Activated T-helper 17 cell treated with anti-CD3 and anti-CD28 coated beads, Interleukin-2, amount 50 U/mL, for 72 hours (primary cell): ENCODE results near the gene FANCM. TPM values are rescaled to one million over a fixed set of nuclear protein-coding genes. Genes with fewer than 3 reads are reported as not detected.

Source experiments
- ATAC-seq: fragments of 150-1000 bp; cut with Tn5 transposase; replicated peaks from 2 replicates; pipeline ENCODE4 v1.10.0; 2021; ENCODE audit warnings: mild to moderate bottlenecking, moderate library complexity
- H3K27ac Mint-ChIP-seq: one replicate; pipeline ENCODE4 v1.8.0; 2022; ENCODE audit warnings: mixed read lengths
- H3K27me3 Mint-ChIP-seq: one replicate; pipeline ENCODE4 v1.8.0; 2022; ENCODE audit warnings: mixed read lengths
- H3K36me3 Mint-ChIP-seq: one replicate; pipeline ENCODE4 v1.8.0; 2022; ENCODE audit warnings: low read depth, mild to moderate bottlenecking, mixed read lengths
- H3K4me1 Mint-ChIP-seq: one replicate; pipeline ENCODE4 v1.8.0; 2022; ENCODE audit warnings: mixed read lengths
- H3K4me3 Mint-ChIP-seq: one replicate; pipeline ENCODE4 v1.8.0; 2022; ENCODE audit warnings: mild to moderate bottlenecking, mixed read lengths
- H3K9me3 Mint-ChIP-seq: one replicate; pipeline ENCODE4 v1.8.0; 2022; ENCODE audit warnings: mixed read lengths
- total RNA-seq, 2 donors: library from RNA; stranded (reverse); gene quantifications; one replicate each; pipeline ENCODE4 v1.2.3, GENCODE V29; 2022

Gene FANCM
- total RNA-seq = 10 to 100 TPM; 14.8 to 16.9 TPM

GRCh38 chr14:45135659-45136395 is at the start of gene FANCM:
Gene FANCM (plus strand): TSS chr14:45135930. CDS start chr14:45136032, 102 bp downstream.
- H3K27ac Mint-ChIP-seq = peak within 1 kb of the TSS; percentile 100
- no peaks in the 10 kb centered on the region for H3K9me3 Mint-ChIP-seq
- peaks cover 15% of the 10 kb centered on the region for H3K36me3 Mint-ChIP-seq
- ATAC-seq = peak; percentile 58
- no peaks in the 10 kb centered on the region for H3K27me3 Mint-ChIP-seq
- peak within 1 kb of the TSS; percentile 100 for H3K4me3 Mint-ChIP-seq
- H3K4me1 Mint-ChIP-seq = peaks cover 12% of the 10 kb centered on the region

- Mint-ChIP-seq H3K27ac (peak overlapping the region; percentile 91), H3K27me3 (no peaks in the 10 kb centered on the region), H3K4me3 (peak overlapping the region; percentile 94), H3K4me1 (peaks cover 58% of the 10 kb centered on the region), H3K36me3 (peaks cover 94% of the 10 kb centered on the region), H3K9me3 (no peaks in the 10 kb centered on the region)
- ATAC-seq = peak; percentile 99
These were observed 45.9 kb upstream of the FANCM start for GRCh38 chr14:45089813-45090212.

GRCh38 chr14:45091710-45092109 is 44.0 kb upstream of the FANCM start:
- Mint-ChIP-seq H3K9me3 (no peaks in the 10 kb centered on the region), H3K4me1 (peaks cover 64% of the 10 kb centered on the region), H3K4me3 (peak overlapping the region; percentile 94), H3K27ac (peak overlapping the region; percentile 91), H3K36me3 (peaks cover 94% of the 10 kb centered on the region), H3K27me3 (no peaks in the 10 kb centered on the region)
- ATAC-seq = no peak

GRCh38 chr14:45094275-45094674 is 41.5 kb upstream of the FANCM start:
- peaks cover 54% of the 10 kb centered on the region for H3K4me1 Mint-ChIP-seq
- H3K27ac Mint-ChIP-seq = no peak overlapping the region
- no peak for ATAC-seq
- peaks cover 94% of the 10 kb centered on the region for H3K36me3 Mint-ChIP-seq
- no peaks in the 10 kb centered on the region for H3K27me3 Mint-ChIP-seq
- H3K4me3 Mint-ChIP-seq = no peak overlapping the region
- no peaks in the 10 kb centered on the region for H3K9me3 Mint-ChIP-seq

- H3K9me3 Mint-ChIP-seq = no peaks in the 10 kb centered on the region
These were observed 40.6 kb upstream of the FANCM start for GRCh38 chr14:45095143-45095542.

GRCh38 chr14:45096218-45096617 is 39.5 kb upstream of the FANCM start:
- H3K4me1 Mint-ChIP-seq = peaks cover 34% of the 10 kb centered on the region
- H3K27ac Mint-ChIP-seq = no peak overlapping the region
- ATAC-seq = no peak
- no peaks in the 10 kb centered on the region for H3K27me3 Mint-ChIP-seq
- peaks cover 94% of the 10 kb centered on the region for H3K36me3 Mint-ChIP-seq
- H3K9me3 Mint-ChIP-seq = no peaks in the 10 kb centered on the region
- H3K4me3 Mint-ChIP-seq = no peak overlapping the region

More at GRCh38 chr14:45095143-45095542, 40.6 kb upstream of the FANCM start:
- peak; percentile 99 for ATAC-seq
- Mint-ChIP-seq H3K4me3 (peak overlapping the region; percentile 41), H3K36me3 (peaks cover 94% of the 10 kb centered on the region), H3K27me3 (no peaks in the 10 kb centered on the region), H3K27ac (peak overlapping the region; percentile 82), H3K4me1 (peaks cover 45% of the 10 kb centered on the region)

GRCh38 chr14:45103806-45104205 is 31.9 kb upstream of the FANCM start:
- peaks cover 99% of the 10 kb centered on the region for H3K36me3 Mint-ChIP-seq
- H3K27ac Mint-ChIP-seq = peak overlapping the region; percentile 52
- H3K4me1 Mint-ChIP-seq = peaks cover 2% of the 10 kb centered on the region
- H3K27me3 Mint-ChIP-seq = no peaks in the 10 kb centered on the region
- no peaks in the 10 kb centered on the region for H3K9me3 Mint-ChIP-seq
- no peak for ATAC-seq
- H3K4me3 Mint-ChIP-seq = no peak overlapping the region

GRCh38 chr14:45104561-45104960 is 31.2 kb upstream of the FANCM start:
- no peak for ATAC-seq
- Mint-ChIP-seq H3K4me1 (peaks cover 5% of the 10 kb centered on the region), H3K27me3 (no peaks in the 10 kb centered on the region), H3K9me3 (no peaks in the 10 kb centered on the region), H3K36me3 (peaks cover 99% of the 10 kb centered on the region), H3K4me3 (no peak overlapping the region), H3K27ac (no peak overlapping the region)

- peak; percentile 65 for ATAC-seq
These were observed 22.6 kb upstream of the FANCM start for GRCh38 chr14:45112896-45113781.

GRCh38 chr14:45114327-45114726 is 21.4 kb upstream of the FANCM start:
- Mint-ChIP-seq H3K27ac (peak overlapping the region; percentile 72), H3K4me1 (peaks cover 8% of the 10 kb centered on the region), H3K36me3 (peaks cover 99% of the 10 kb centered on the region), H3K27me3 (no peaks in the 10 kb centered on the region), H3K4me3 (peak overlapping the region; percentile 57), H3K9me3 (no peaks in the 10 kb centered on the region)
- ATAC-seq = peak; percentile 90

More at GRCh38 chr14:45112896-45113781, 22.6 kb upstream of the FANCM start:
- no peaks in the 10 kb centered on the region for H3K9me3 Mint-ChIP-seq
- H3K27ac Mint-ChIP-seq = peak overlapping the region; percentile 72
- H3K4me3 Mint-ChIP-seq = peak overlapping the region; percentile 57
- H3K4me1 Mint-ChIP-seq = peaks cover 13% of the 10 kb centered on the region
- no peaks in the 10 kb centered on the region for H3K27me3 Mint-ChIP-seq
- peaks cover 99% of the 10 kb centered on the region for H3K36me3 Mint-ChIP-seq

- peaks cover 3% of the 10 kb centered on the region for H3K4me1 Mint-ChIP-seq
- no peaks in the 10 kb centered on the region for H3K9me3 Mint-ChIP-seq
- peaks cover 99% of the 10 kb centered on the region for H3K36me3 Mint-ChIP-seq
- H3K27me3 Mint-ChIP-seq = no peaks in the 10 kb centered on the region
- ATAC-seq = no peak
- no peak overlapping the region for H3K4me3 Mint-ChIP-seq
- no peak overlapping the region for H3K27ac Mint-ChIP-seq
These were observed 17.1 kb upstream of the FANCM start for GRCh38 chr14:45118594-45118993.

- ATAC-seq = no peak
These were observed 15.6 kb upstream of the FANCM start for GRCh38 chr14:45120096-45120495.

GRCh38 chr14:45123271-45123670 is 12.5 kb upstream of the FANCM start:
- no peak for ATAC-seq
- peaks cover 9% of the 10 kb centered on the region for H3K4me1 Mint-ChIP-seq
- H3K27me3 Mint-ChIP-seq = no peaks in the 10 kb centered on the region
- H3K9me3 Mint-ChIP-seq = no peaks in the 10 kb centered on the region
- H3K4me3 Mint-ChIP-seq = no peak overlapping the region
- H3K27ac Mint-ChIP-seq = no peak overlapping the region
- H3K36me3 Mint-ChIP-seq = peaks cover 92% of the 10 kb centered on the region

More at GRCh38 chr14:45120096-45120495, 15.6 kb upstream of the FANCM start:
- Mint-ChIP-seq H3K27ac (no peak overlapping the region), H3K4me1 (no peaks in the 10 kb centered on the region), H3K9me3 (no peaks in the 10 kb centered on the region), H3K36me3 (peaks cover 97% of the 10 kb centered on the region), H3K4me3 (no peak overlapping the region), H3K27me3 (no peaks in the 10 kb centered on the region)

- Mint-ChIP-seq H3K27ac (no peak overlapping the region), H3K27me3 (no peaks in the 10 kb centered on the region), H3K9me3 (no peaks in the 10 kb centered on the region), H3K4me3 (no peak overlapping the region), H3K36me3 (peaks cover 82% of the 10 kb centered on the region), H3K4me1 (peaks cover 9% of the 10 kb centered on the region)
- no peak for ATAC-seq
These were observed 10.0 kb upstream of the FANCM start for GRCh38 chr14:45125754-45126153.
